Measurements from ENCODE around the gene RDM1. TPM values are rescaled to one million over a fixed set of nuclear protein-coding genes. Genes with fewer than 3 reads are reported as not detected.

Gene RDM1
- polyA plus RNA-seq, result not detected

- H3K27ac ChIP-seq (ENCODE audit: low read depth, low read length), result no peak within 1 kb of the TSS
- 2 to 3% (median 2%) methylated on average over 35 of the region's 35 CpGs for WGBS, 3 donors
Observed at GRCh38 chr17:35930211-35931065, at the start of gene RDM1. TSS of gene RDM1 (minus strand) at chr17:35930773. CDS start at chr17:35930727, 46 bp downstream.

- H3K27ac ChIP-seq (ENCODE audit: low read depth, low read length), result no peak overlapping the region
- WGBS, 3 donors, result 81 to 87% (median 82%) methylated on average over 3 of the region's 3 CpGs
Observed at GRCh38 chr17:35978346-35978745, 47.8 kb upstream of the RDM1 start.

DNA sequence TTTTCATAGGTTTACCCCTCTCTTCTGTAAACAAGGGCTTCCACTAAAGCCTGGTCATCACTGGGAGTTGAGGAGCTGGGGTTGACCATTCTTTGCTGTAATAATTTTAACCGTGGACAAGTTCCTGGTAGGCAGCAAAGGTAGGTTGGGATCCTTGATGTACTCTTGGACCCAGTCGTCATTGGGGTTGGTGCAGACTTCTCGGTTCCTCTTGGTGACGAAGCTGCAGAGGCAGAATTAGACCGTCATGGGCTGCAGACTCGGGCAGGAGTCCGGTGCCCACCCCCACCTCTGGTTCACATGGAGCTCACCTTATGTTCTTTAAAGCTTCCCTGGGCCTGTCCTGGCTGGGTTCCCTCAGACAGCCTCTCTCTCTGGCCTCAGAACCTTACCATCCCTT lies 46.9 kb upstream of the RDM1 start:
- no peak overlapping the region for H3K27ac ChIP-seq (ENCODE audit: low read depth, low read length)
- 89 to 97% (median 95%) methylated on average over 7 of the region's 7 CpGs for WGBS, 3 donors

DNA sequence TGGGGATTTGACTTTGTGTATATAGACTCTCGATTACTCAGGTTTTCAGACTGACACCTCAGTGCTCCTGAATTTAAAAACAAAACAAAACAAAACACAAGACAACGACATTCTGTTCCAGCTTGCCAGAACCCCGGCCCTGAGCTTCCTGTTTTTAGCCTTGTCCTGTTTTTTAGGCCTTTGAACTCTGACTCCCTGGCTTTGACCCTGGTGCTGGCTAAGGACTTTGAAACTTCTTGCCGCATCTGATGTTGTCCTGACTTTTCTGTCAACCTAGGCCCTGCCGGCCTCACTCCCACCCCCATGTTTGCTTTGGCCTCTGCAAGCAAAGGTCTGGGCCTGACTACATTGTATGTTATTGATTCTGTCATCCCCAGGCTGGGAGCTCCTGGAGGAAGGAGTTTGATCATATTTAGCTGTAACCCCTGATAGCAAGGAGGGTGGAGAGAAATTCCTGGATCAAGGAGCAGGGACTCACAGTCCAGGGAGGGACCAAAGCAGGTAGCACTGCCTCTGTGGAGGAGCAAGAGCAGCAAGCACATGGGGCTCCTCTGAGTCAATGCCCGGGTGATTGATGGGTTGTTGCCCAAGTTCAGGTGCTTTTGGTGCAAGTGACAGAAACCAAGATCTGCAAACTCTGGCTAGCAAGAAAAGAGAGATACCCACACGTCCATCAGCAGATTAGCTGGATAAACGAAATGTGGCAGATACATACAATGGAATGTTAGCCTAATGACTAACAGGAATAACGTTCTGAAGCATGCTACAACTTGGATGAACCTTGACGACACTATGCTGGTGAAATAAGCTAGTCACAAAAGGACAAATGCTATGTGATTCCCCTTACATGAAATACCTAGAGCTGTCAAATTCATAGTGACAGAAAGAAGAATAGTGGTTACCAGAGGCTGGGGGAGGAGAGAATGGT lies 43.0 kb upstream of the RDM1 start:
- no peak overlapping the region for H3K27ac ChIP-seq (ENCODE audit: low read depth, low read length)
- 41 to 58% (median 55%) methylated on average over 10 of the region's 10 CpGs for WGBS, 3 donors

DNA sequence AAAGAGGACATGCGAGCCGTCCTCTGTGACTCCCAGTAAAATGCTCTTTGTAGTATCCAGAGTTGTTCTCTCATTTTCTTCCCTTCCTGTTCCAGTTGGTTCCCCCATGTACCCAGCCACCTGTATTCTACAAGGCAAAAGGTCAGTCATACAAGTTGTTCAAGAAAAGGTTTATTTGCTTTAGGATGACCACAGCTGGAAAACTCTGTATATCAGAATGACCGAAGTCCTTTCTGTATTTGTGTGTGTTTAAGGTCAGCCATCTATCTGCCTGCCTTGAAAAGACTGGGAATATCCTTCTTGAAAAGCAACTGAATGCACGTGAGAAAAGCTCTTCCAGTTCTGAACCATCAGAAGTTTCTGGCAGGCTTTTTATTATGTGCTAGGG lies 42.4 kb upstream of the RDM1 start:
- WGBS, 3 donors, result 64 to 79% (median 77%) methylated on average over 4 of the region's 4 CpGs

GRCh38 chr17:35972535-35972934 lies 42.0 kb upstream of the RDM1 start:
- no peak overlapping the region for H3K27ac ChIP-seq (ENCODE audit: low read depth, low read length)
- 83 to 92% (median 88%) methylated on average over 6 of the region's 6 CpGs for WGBS, 3 donors

More for the DNA sequence above, 42.4 kb upstream of the RDM1 start:
- no peak overlapping the region for H3K27ac ChIP-seq (ENCODE audit: low read depth, low read length)

- 59 to 96% (median 80%) methylated on average over 1 of the region's 1 CpG for WGBS, 3 donors
- no peak overlapping the region for H3K27ac ChIP-seq (ENCODE audit: low read depth, low read length)
Observed at GRCh38 chr17:35972066-35972465, 41.5 kb upstream of the RDM1 start.

- H3K27ac ChIP-seq (ENCODE audit: low read depth, low read length), result no peak overlapping the region
- WGBS, 3 donors, result 32 to 40% (median 35%) methylated on average over 8 of the region's 8 CpGs
Observed at GRCh38 chr17:35969558-35970380, 39.2 kb upstream of the RDM1 start.

DNA sequence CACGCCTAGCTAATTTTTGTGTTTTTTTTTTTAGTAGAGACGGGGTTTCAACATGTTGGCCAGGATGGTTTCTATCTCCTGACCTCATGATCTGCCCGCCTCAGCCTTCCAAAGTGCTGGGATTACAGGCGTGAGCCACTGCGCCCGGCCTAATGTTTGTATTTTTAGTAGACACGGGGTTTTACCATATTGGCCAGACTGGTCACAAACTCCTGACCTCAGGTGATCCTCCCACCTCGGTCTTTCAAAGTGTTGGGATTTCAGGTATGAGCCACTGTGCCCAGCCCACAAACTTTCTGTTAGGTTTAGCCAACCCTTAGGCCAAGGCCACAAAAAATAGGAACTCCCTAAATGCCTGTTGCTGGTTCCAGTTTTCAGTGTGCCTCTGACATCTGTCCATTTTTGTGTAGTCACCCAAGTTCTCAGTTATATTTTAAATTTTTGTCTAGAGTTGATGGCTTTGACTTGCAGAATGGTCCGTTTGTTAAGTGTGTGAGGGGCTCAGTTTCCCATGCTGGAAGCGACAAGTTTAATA lies 38.0 kb upstream of the RDM1 start:
- 72 to 84% (median 82%) methylated on average over 10 of the region's 10 CpGs for WGBS, 3 donors
- no peak overlapping the region for H3K27ac ChIP-seq (ENCODE audit: low read depth, low read length)

GRCh38 chr17:35965272-35965671 lies 34.7 kb upstream of the RDM1 start:
- WGBS, 3 donors, result 90 to 91% (median 91%) methylated on average over 7 of the region's 7 CpGs
- H3K27ac ChIP-seq (ENCODE audit: low read depth, low read length), result no peak overlapping the region

- H3K27ac ChIP-seq (ENCODE audit: low read depth, low read length), result no peak overlapping the region
- WGBS, 3 donors, result 80 to 87% (median 82%) methylated on average over 6 of the region's 6 CpGs
Observed at GRCh38 chr17:35963663-35964062, 33.1 kb upstream of the RDM1 start.

DNA sequence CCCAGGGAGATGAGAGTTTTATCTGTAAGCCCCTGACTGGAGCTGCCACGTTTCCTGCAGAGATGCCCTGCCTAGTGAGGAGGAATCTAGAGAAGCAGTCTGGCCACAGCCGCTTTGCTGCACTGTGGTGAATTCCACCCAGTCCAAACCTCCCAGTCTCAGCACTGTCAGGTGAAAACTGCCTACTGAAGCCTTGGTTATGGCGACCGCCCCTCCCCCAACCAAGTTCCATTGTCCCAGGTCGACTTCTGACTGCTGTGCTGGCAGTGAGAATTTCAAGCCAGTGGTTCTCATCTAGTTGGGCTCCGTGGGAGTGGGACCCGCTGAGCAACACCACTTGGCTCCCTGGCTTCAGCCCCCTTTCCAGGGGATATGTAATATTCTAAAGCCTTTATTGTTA lies 23.1 kb upstream of the RDM1 start:
- H3K27ac ChIP-seq (ENCODE audit: low read depth, low read length), result no peak overlapping the region
- 42 to 62% (median 62%) methylated on average over 7 of the region's 7 CpGs for WGBS, 3 donors

DNA sequence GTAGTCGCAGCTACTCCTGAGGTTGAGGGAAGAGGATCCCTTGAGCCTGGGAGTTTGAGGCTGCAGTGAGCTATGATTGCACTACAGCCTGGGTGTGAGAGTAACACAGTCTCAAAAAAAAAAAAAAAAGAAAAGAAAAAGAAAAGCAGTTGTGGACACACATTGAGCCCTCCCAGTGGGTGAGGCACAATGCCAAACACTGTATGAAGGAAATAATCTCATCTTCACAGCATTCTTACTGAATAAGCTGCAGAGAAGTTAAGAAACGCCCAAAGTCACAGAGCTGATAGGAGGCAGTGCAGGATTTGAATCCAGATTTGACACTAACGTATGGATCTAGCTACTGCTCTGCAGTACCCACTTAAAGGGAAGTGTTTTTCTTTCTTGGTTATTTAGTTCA lies 18.8 kb upstream of the RDM1 start:
- 63 to 76% (median 76%) methylated on average over 3 of the region's 3 CpGs for WGBS, 3 donors
- H3K27ac ChIP-seq (ENCODE audit: low read depth, low read length), result no peak overlapping the region

DNA sequence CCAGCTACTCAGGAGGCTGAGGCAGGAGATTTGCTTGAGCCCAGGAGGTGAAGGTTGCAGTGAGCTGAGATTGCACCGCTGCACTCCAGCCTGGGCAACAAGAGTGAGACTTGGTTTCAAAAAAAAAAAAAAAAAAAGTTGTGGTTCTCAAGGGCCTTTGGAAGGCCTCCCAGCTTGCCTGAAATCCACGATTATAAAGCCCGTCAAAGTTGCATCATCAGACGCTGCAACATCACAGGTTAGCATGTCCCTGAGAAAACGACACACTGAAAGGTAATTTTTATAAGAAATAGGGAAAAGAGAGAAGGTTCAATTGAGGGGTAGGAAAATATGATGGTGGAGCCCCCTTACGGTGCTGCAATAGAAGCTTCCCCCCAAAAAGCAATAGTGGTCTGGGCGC lies 17.5 kb upstream of the RDM1 start:
- 82 to 90% (median 90%) methylated on average over 7 of the region's 7 CpGs for WGBS, 3 donors
- H3K27ac ChIP-seq (ENCODE audit: low read depth, low read length), result no peak overlapping the region

- 20 to 23% (median 22%) methylated on average over 12 of the region's 12 CpGs for WGBS, 3 donors
- H3K27ac ChIP-seq (ENCODE audit: low read depth, low read length), result no peak overlapping the region
Observed at GRCh38 chr17:35947156-35947585, 16.6 kb upstream of the RDM1 start.

GRCh38 chr17:35944151-35944550 lies 13.6 kb upstream of the RDM1 start:
- WGBS, 3 donors, result 76 to 87% (median 86%) methylated on average over 4 of the region's 4 CpGs
- no peak overlapping the region for H3K27ac ChIP-seq (ENCODE audit: low read depth, low read length)

GRCh38 chr17:35943537-35943936 lies 13.0 kb upstream of the RDM1 start, which contains the start of gene LYZL6:
TSS of gene LYZL6 (minus strand) at chr17:35943713. CDS start at chr17:35939356, 4,357 bp downstream.
- H3K27ac ChIP-seq (ENCODE audit: low read depth, low read length), result no peak within 1 kb of the TSS
- WGBS, 3 donors, result 52 to 84% (median 81%) methylated on average over 2 of the region's 2 CpGs

DNA sequence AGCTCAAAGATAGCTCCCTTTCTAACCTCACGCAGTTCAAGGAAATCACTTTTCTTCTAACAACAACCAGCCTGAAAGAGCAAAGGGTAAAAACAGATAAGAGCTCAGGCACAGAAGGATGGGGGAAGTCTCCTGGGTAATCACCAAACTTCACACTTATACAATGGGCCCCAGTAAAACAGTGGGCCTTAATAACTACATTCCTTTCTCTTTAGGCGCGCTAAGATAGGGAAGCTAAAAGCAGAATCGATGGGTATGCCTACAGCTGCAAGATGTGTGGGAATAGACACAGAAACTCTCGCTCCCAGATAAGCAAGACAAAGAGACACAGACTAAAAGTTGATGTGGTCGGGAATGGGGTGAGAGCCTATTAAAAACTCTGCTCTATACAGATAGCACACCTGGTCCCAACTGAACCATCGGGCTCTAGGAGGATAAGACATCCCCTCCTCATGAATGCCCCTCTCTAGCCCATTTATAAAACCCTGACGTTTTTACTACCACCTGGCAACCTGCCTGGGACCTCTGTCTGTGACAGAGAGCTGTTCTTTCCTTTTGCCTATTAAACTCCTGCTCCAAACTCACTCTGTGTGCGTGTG lies 12.1 kb upstream of the RDM1 start:
- H3K27ac ChIP-seq (ENCODE audit: low read depth, low read length), result no peak overlapping the region
- WGBS, 3 donors, result 30 to 62% (median 52%) methylated on average over 9 of the region's 9 CpGs

Measured in adipose tissue (tissue), 3 donors.